Hepatocyte (in vitro differentiated cells): ENCODE measurements around the gene XAF1. TPM values are rescaled to one million over a fixed set of nuclear protein-coding genes. Genes with fewer than 3 reads are reported as not detected.
"Not testable (repeated sequence)": the region's sequence is repeated elsewhere in the genome, so short reads cannot be mapped to it uniquely, and the experiment has no call there.

Experiments
- DNase-seq: peaks from one replicate; pipeline ENCODE4 v3.0.0-alpha.2; 2016; ENCODE audit warnings: low spot score
- H2AFZ ChIP-seq: fragments of 200-600 bp; sonication (generic); 2 replicates; pipeline ENCODE4 v1.6.0; 2016; ENCODE audit warnings: antibody characterized with exemption, mild to moderate bottlenecking
- H3K27ac ChIP-seq: fragments of 200-600 bp; sonication (generic); 2 replicates; pipeline ENCODE4 v1.5.1; 2016; ENCODE audit warnings: mild to moderate bottlenecking
- H3K27me3 ChIP-seq: fragments of 200-600 bp; sonication (generic); 2 replicates; pipeline ENCODE4 v1.6.1; 2016
- H3K36me3 ChIP-seq: fragments of 200-600 bp; sonication (generic); replicated peaks from 2 replicates; pipeline ENCODE4 v1.5.1; 2016; ENCODE audit warnings: low read depth; ENCODE audit not compliant: insufficient read depth
- H3K4me1 ChIP-seq: fragments of 200-600 bp; sonication (generic); 2 replicates; pipeline ENCODE4 v1.5.1; 2016; ENCODE audit warnings: mild to moderate bottlenecking, moderate library complexity; ENCODE audit not compliant: insufficient read depth
- H3K4me2 ChIP-seq: fragments of 200-600 bp; sonication (generic); 2 replicates; pipeline ENCODE4 v1.6.0; 2016
- H3K4me3 ChIP-seq: fragments of 200-600 bp; sonication (generic); 2 replicates; pipeline ENCODE4 v1.5.1; 2016; ENCODE audit warnings: mild to moderate bottlenecking
- H3K79me2 ChIP-seq: fragments of 200-600 bp; sonication (generic); 2 replicates; pipeline ENCODE4 v1.6.0; 2017; ENCODE audit warnings: mild to moderate bottlenecking
- H3K9me2 ChIP-seq: fragments of 200-600 bp; sonication (generic); replicated peaks from 2 replicates; pipeline ENCODE4 v1.6.0; 2017; ENCODE audit warnings: mild to moderate bottlenecking; ENCODE audit not compliant: insufficient read depth
- H3K9me3 ChIP-seq: fragments of 200-600 bp; sonication (generic); 2 replicates; pipeline ENCODE4 v1.5.1; 2016; ENCODE audit warnings: low read depth, mild to moderate bottlenecking
- H4K20me1 ChIP-seq: fragments of 200-600 bp; sonication (generic); 2 replicates; pipeline ENCODE4 v1.6.0; 2016; ENCODE audit warnings: mild to moderate bottlenecking; ENCODE audit not compliant: insufficient read depth, poor library complexity, severe bottlenecking
- EZH2 ChIP-seq: fragments of 200-600 bp; sonication (generic); IDR thresholded peaks from 2 replicates; pipeline ENCODE4 v1.6.1; 2016; ENCODE audit warnings: antibody characterized with exemption, mild to moderate bottlenecking, borderline replicate concordance
- EZH2phosphoT487 ChIP-seq: fragments of 200-600 bp; sonication (generic); IDR thresholded peaks from one replicate; pipeline ENCODE4 v1.6.1; 2018; ENCODE audit warnings: antibody characterized with exemption, mild to moderate bottlenecking, low read depth, moderate library complexity; ENCODE audit not compliant: unreplicated experiment, severe bottlenecking
- WGBS: methylation state at CpG from one replicate; pipeline ENCODE4 v1.1.6; 2016; ENCODE audit warnings: low lambda C conversion rate; ENCODE audit errors: missing lambda C conversion rate; 5-methylcytosine and 5-hydroxymethylcytosine counted together
- polyA plus RNA-seq: library from polyadenylated mRNA; unstranded; fragments of >200 nt; fragmentation: Nextera tagmentation; extraction: Ambion mirVana; gene quantifications from 2 replicates; pipeline ENCODE4 v1.2.1, GENCODE V29; 2016
- total RNA-seq: library from RNA; depleted of rRNA; stranded (reverse); fragments of >200 nt; gene quantifications from 2 replicates; pipeline ENCODE4 v1.2.3, GENCODE V29; 2014
- TF ChIP-seq, protein P1 (sequence below): fragments of 200-600 bp; sonication (generic); IDR thresholded peaks from 2 replicates; pipeline ENCODE4 v1.5.1; 2016; ENCODE audit warnings: antibody characterized with exemption, mild to moderate bottlenecking; ENCODE audit not compliant: poor library complexity

Gene XAF1
- total and polyA plus RNA-seq, 2 experiments from 2014 or later: 1.9 to 3.3 TPM

DNA sequence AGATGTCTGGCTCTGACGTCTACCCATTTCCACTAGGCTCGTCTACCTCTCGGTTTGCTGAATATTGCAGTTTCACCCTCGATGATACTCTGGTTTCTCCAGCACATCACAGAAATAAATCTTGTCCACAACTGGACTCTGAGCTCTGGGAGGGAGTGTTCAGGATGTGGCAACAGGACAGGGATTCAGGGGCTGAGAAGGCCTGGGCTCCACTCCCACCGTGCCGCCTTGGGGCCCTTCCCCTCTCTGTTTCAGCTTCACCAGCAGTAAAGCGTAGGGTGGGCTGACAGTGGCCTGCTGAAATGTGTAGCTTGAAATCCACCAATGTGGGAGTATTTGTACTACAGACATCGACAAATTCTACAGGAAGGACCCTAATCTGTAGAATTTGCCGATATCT lies 55.7 kb downstream of the XAF1 start:
- Histone ChIP-seq H3K27ac (no peak overlapping the region), H4K20me1 (no peaks in the 10 kb centered on the region), H3K79me2 (no peaks in the 10 kb centered on the region), H3K36me3 (no peaks in the 10 kb centered on the region), H3K4me1 (no peaks in the 10 kb centered on the region), H3K4me2 (no peak overlapping the region), H3K9me2 (no peaks in the 10 kb centered on the region), H3K27me3 (no peaks in the 10 kb centered on the region), H2AFZ (no peak overlapping the region), H3K9me3 (no peaks in the 10 kb centered on the region), H3K4me3 (no peak overlapping the region)
- TF ChIP-seq EZH2 (no peak), EZH2phosphoT487 (no peak)
- TF ChIP-seq, protein P1, sequence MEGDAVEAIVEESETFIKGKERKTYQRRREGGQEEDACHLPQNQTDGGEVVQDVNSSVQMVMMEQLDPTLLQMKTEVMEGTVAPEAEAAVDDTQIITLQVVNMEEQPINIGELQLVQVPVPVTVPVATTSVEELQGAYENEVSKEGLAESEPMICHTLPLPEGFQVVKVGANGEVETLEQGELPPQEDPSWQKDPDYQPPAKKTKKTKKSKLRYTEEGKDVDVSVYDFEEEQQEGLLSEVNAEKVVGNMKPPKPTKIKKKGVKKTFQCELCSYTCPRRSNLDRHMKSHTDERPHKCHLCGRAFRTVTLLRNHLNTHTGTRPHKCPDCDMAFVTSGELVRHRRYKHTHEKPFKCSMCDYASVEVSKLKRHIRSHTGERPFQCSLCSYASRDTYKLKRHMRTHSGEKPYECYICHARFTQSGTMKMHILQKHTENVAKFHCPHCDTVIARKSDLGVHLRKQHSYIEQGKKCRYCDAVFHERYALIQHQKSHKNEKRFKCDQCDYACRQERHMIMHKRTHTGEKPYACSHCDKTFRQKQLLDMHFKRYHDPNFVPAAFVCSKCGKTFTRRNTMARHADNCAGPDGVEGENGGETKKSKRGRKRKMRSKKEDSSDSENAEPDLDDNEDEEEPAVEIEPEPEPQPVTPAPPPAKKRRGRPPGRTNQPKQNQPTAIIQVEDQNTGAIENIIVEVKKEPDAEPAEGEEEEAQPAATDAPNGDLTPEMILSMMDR: no peak
- DNase-seq: no peak
- 91% methylated on average over 9 of the region's 9 CpGs for WGBS

DNA sequence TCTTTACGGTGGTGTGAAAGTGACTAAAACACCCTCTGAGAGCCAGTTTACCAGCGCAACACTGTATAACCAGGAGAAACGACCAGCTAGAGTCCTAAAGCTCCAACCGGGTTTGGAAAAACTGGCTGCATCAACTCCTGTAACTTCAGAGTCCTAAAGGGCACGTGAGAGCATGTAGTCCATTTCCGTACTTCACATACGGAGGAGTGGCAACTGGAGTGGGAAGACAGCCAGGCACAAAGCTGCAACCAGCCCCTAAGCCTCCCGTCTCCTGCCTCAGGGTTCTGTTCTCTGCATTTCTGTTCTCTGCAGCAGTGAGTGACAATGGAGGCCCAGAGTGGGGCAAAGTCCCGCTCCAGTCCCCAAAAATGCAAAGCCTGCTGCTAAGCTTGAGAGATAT lies 56.4 kb downstream of the XAF1 start:
- H3K36me3 ChIP-seq: no peaks in the 10 kb centered on the region
- H3K4me2 ChIP-seq: no peak overlapping the region
- TF ChIP-seq, protein P1: no peak
- TF ChIP-seq EZH2phosphoT487 (no peak), EZH2 (no peak)
- no peaks in the 10 kb centered on the region for H3K4me1 ChIP-seq
- no peak overlapping the region for H2AFZ ChIP-seq
- no peaks in the 10 kb centered on the region for H3K9me3 ChIP-seq
- H3K27me3 ChIP-seq: no peaks in the 10 kb centered on the region
- H3K79me2 ChIP-seq: no peaks in the 10 kb centered on the region
- 87% methylated on average over 9 of the region's 9 CpGs for WGBS
- no peak overlapping the region for H3K27ac ChIP-seq
- no peaks in the 10 kb centered on the region for H3K9me2 ChIP-seq
- no peak for DNase-seq
- no peaks in the 10 kb centered on the region for H4K20me1 ChIP-seq
- no peak overlapping the region for H3K4me3 ChIP-seq

DNA sequence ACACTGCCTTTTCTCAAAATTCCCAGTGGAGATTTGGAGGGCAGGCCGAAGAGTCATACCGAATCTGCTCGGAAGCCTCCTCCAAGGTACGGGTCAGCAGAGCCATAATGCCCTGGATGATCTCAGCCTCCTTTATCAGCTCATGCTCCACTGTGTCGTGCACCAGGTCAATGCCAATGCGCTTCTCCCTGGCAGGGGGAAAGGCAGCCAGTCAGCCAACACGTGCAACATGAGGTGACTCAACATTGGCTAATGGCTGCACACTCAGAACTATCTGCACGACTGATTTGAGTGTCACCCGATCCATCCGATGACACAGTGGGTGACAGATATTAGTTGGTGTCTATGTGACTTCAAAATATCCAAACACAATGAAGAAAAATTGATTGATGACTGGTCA lies 59.9 kb downstream of the XAF1 start:
- TF ChIP-seq, protein P1: no peak
- TF ChIP-seq EZH2phosphoT487 (no peak), EZH2 (no peak)
- WGBS: 89% methylated on average over 10 of the region's 10 CpGs

GRCh38 chr17:6816368-6816767 lies 60.5 kb downstream of the XAF1 start:
- WGBS: 98% methylated on average over 3 of the region's 3 CpGs
- not testable (repeated sequence) for H3K4me3 ChIP-seq, H3K27ac ChIP-seq, H3K4me1 ChIP-seq, H3K79me2 ChIP-seq, H3K4me2 ChIP-seq, H3K9me3 ChIP-seq, H3K36me3 ChIP-seq, DNase-seq, H3K9me2 ChIP-seq, H3K27me3 ChIP-seq, H2AFZ ChIP-seq, H4K20me1 ChIP-seq

More for the DNA sequence above, 59.9 kb downstream of the XAF1 start:
- Histone ChIP-seq H3K79me2 (no peaks in the 10 kb centered on the region), H3K36me3 (no peaks in the 10 kb centered on the region), H3K27me3 (no peaks in the 10 kb centered on the region), H3K4me1 (no peaks in the 10 kb centered on the region), H3K4me3 (no peak overlapping the region), H4K20me1 (no peaks in the 10 kb centered on the region), H3K9me3 (no peaks in the 10 kb centered on the region), H2AFZ (no peak overlapping the region), H3K27ac (no peak overlapping the region), H3K9me2 (no peaks in the 10 kb centered on the region), H3K4me2 (no peak overlapping the region)
- DNase-seq: no peak
